NCI-H1930 (cell line): ENCODE results near the gene CTNNA1.
"Not testable (repeated sequence)": the region's sequence is repeated elsewhere in the genome, so short reads cannot be mapped to it uniquely, and the experiment has no call there.

Experiments used
- DNase-seq, 2 experiments: peaks; one replicate each; lab custom pipeline; 2025; lab: John Stamatoyannopoulos, UW

The CTNNA1 gene, protein sequence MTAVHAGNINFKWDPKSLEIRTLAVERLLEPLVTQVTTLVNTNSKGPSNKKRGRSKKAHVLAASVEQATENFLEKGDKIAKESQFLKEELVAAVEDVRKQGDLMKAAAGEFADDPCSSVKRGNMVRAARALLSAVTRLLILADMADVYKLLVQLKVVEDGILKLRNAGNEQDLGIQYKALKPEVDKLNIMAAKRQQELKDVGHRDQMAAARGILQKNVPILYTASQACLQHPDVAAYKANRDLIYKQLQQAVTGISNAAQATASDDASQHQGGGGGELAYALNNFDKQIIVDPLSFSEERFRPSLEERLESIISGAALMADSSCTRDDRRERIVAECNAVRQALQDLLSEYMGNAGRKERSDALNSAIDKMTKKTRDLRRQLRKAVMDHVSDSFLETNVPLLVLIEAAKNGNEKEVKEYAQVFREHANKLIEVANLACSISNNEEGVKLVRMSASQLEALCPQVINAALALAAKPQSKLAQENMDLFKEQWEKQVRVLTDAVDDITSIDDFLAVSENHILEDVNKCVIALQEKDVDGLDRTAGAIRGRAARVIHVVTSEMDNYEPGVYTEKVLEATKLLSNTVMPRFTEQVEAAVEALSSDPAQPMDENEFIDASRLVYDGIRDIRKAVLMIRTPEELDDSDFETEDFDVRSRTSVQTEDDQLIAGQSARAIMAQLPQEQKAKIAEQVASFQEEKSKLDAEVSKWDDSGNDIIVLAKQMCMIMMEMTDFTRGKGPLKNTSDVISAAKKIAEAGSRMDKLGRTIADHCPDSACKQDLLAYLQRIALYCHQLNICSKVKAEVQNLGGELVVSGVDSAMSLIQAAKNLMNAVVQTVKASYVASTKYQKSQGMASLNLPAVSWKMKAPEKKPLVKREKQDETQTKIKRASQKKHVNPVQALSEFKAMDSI

DNA sequence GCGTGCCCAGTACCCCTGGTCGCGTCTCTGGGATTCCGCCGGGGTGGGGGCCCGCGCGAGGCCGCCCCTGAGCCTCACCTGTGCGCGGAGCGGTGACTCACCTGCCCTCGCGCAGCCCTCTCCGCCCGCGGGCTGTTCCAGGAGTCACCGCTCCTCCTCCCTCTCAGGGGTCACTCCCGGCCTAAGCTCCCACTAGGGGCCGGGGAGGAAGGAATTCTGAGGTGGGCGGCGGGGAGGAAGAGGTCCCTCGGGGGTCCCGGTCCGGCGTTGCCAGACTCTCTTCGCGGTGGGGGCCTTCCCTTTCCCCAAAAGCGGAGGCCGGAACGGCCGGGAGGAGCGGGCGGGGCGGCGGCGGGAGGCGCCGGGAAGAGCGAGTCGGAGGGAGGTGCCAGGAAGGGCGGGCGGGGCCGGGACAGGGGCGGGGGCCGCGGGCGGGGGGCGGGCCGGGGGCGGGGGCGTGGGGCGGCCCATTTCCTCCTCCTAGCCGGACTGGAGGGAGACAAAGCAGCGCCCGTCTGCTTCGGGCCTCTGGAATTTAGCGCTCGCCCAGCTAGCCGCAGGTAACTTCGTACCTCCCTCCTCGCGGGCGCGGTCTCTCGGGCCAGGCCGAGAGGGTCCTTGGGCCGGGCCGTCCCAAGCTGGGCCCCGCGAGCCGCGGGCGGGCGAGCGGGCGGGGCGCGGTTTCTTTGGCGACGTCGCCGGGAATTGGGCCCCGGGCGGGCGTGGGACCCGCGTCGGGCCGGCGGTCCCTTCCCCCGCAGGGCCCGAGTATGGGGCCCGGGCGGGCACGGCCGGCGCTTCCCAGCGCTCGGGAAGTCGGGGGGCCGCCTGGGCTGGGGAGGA is at the start of gene CTNNA1:
CTNNA1 (plus strand) TSS at position 475 of the 843 bp plus-strand sequence. CDS start 28,500 bp downstream, outside the sequence.
- peak; percentile 22 to 59 for DNase-seq

- DNase-seq: not testable (repeated sequence)
These were observed 49.4 kb upstream of the CTNNA1 start for GRCh38 chr5:138703777-138704176.

DNA sequence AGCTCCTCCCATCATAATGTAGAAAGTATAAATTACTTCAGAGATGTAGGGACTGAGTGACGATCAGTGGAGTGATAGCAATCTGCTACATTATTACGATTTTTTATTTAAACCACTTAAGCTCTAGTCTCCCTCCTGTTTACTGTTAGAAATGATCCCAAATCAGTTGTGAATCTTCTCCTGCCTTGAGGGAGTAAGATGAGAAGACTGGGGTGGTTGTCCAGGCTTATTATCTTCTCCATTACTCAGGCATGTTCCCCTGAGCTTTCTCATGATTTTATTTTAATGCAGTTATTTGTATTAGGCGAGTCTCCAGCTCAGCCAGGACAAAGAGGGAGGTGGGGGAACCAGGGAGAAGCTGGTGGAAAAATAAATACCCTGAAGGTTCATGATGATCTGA is 48.2 kb upstream of the CTNNA1 start:
- DNase-seq: peak in 1 of 2 experiments; percentile 13

- DNase-seq: no peak
These were observed 47.7 kb upstream of the CTNNA1 start for GRCh38 chr5:138705567-138705966.

- no peak for DNase-seq
These were observed 46.4 kb upstream of the CTNNA1 start for GRCh38 chr5:138706655-138707480.

DNA sequence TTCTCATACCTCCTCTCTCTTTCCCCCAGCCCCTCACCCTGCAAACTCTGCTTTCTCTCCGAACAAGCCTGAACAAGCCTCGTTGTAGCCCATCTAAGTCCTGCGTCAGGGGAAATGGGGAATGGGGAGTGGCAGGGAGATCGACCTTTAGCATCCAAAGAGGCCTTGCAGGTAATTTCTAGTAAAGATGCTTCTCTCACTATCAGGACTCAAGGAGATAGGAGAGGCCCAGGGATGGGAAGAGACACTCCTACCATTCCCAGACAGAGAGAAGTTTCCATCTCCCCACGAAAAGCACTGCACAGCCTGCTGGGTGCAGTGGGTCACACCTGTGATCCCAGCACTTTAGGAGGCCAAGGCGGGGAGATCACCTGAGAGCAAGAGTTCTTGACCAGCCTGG is 44.4 kb upstream of the CTNNA1 start:
- no peak for DNase-seq

- no peak for DNase-seq
These were observed 44.0 kb upstream of the CTNNA1 start for GRCh38 chr5:138709202-138709601.

- no peak for DNase-seq
These were observed 42.1 kb upstream of the CTNNA1 start for GRCh38 chr5:138711087-138711486.

GRCh38 chr5:138711811-138712210 is 41.4 kb upstream of the CTNNA1 start:
- no peak for DNase-seq

GRCh38 chr5:138712324-138712723 is 40.9 kb upstream of the CTNNA1 start:
- no peak for DNase-seq

- no peak for DNase-seq
These were observed 40.4 kb upstream of the CTNNA1 start for GRCh38 chr5:138712791-138713190.

DNA sequence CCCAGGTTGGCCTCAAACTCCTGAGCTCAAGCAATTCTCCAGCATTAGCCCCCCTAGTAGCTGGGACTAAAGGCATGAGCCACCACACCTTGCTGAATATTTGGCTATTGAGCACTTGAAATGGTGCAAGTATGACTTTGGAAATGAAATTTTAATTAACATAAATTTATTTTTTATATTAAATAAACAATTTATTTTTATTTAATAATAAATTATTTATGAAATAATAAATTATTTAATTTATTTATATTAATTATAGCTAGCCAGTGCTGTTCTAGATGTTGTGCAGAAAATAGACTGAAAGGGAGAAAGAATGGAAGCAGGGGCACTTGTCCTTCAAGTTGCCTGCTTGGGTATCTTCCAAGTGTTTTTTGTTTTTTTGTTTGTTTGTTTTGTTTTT is 40.0 kb upstream of the CTNNA1 start:
- DNase-seq: no peak

DNA sequence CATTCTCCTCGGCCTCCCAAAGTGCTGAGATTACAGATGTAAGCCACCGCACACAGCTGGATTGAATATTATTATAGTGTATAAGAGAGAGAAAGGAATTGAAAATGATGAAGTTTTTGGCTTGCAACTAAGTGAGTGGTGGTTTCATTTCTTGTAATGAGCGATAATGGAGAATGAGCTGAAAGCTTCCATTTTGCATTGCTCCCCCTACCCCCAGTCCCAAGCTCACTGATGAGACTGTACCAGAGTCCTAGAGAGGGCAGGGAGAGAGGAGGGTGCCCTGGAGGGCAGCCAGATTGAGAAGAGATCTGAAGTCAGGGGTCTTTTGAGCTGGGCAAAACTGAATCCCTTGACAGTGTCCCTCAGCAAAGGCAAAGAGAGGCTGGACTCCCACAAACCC is 38.5 kb upstream of the CTNNA1 start:
- DNase-seq: no peak

DNA sequence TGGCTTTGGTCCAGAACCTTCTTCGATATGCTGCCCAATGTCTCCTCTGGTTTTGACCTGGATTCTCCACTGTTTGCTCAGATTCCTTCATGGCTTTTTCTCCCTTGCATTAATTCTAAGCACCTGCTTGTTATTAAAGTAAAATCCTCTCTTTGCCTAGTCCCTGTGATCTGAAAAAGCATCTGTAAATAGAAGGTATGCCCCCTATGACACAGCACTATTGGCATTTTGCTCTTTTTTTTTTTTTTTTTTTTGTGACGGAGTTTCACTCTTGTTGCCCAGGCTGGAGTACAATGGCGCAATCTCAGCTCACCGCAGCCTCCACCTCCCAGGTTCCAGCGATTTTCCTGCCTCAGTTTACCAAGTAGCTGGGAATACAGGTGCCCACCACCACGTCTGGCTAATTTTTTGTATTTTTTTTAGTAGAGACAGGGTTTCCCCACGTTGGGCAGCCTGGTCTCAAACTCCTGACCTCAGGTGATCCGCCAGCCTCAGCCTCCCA is 37.2 kb upstream of the CTNNA1 start:
- DNase-seq: not testable (repeated sequence)

DNA sequence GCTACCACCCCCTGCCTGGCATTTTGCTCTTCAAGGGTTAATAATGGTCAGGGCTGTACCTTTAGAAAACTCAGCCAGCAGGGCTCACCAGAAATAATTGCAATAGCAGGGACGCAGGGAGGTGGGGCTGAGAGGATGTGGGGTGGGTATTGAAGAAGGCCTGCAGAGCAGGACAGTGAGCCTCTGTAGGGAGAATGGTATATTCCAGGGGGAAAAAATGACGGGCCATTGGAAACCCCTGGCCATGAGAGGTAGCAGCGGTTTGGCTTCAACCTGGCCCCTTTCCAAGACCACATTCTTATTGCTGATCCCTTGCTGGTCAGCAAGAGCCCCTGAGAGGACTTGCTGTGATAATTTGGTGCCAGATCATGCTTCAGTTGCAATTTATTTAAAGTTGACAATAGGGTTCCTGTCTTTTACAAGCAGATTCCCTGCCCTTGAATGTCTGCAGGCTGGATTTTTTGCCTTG is 36.7 kb upstream of the CTNNA1 start:
- no peak for DNase-seq

GRCh38 chr5:138717399-138717798 is 35.8 kb upstream of the CTNNA1 start:
- DNase-seq: no peak

DNA sequence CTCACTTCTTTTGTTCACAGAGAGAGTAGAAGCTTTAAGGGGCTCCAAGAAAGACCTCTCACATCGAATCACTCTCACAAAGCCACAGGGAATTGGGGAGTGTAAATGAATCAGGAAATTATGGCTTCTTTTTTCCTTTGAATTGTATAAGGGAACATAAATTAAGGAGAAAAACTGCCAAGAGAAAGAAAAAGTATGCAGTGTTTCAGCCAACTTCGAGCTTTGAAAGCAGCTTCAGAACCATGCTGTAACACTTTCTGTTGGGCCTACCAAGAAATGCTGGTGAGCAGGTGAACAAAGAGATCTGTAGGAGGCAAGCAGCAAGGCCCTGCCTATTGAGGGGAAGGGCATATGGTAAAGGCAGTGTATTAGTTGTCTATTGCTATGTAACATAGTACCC is 33.4 kb upstream of the CTNNA1 start:
- DNase-seq: no peak

DNA sequence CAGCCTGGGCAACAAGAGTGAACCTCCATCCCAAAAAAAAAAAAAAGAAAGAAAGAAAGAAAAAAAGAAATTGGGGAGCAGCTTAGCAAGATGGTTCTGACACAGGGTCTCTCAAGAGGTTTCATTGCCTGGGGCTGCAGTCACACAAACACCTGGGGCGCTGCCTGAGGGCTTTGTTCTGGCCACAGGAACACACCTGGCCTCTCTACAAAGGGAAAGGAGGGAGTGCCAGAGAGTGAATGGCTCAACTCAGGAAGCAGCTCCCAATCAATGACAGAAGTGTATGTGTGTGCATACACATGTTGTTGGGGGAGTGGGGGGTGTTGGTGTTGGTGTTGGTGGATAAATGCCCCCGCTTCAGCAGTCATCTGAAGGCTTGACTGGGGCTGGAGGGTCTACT is 32.4 kb upstream of the CTNNA1 start:
- no peak for DNase-seq

- DNase-seq: no peak
These were observed 31.2 kb upstream of the CTNNA1 start for GRCh38 chr5:138721979-138722378.

GRCh38 chr5:138722544-138723177 is 30.6 kb upstream of the CTNNA1 start:
- DNase-seq: no peak
